ENCODE data around the gene GRPEL1.

The GRPEL1 gene

DNA sequence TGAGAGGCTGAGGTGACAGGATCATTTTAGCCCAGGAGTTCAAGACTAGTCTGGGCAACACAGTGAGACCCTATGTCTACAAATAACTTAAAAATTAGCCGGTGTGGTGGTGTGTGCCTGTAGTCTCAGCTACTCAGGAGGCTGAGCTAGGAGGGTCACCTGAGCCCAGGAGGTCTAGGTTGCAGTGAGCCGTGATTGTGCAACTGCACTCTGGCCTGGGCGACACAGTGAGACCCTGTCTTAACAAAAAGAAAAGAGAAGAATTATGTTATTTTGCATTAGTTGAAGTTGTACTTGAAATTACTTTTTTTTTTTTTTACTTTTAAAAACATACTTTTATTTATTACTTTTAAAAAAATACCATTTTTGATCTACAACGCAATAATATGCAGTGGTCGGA lies 46.5 kb downstream of the GRPEL1 start:
- no peak for DNase-seq

DNA sequence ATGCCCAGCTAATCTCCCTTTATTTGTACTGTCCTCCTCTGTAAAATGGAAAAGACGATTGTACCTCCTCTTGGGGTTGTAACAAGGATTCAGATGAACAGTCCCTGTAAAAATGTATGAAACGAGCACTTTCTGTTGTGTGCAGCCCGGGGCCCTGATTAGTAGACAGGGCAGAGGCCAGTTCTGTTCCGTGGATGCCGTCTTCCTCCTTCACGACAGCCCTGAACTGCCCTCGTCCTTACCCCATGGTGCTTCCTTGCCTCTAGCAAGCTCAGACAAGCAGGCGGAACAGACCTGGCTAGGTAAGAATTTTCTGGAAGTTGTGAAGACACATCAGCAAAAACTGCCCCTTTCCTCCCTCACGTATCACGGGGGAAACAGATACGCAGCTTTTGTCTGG lies 47.0 kb downstream of the GRPEL1 start:
- DNase-seq, result no peak

DNA sequence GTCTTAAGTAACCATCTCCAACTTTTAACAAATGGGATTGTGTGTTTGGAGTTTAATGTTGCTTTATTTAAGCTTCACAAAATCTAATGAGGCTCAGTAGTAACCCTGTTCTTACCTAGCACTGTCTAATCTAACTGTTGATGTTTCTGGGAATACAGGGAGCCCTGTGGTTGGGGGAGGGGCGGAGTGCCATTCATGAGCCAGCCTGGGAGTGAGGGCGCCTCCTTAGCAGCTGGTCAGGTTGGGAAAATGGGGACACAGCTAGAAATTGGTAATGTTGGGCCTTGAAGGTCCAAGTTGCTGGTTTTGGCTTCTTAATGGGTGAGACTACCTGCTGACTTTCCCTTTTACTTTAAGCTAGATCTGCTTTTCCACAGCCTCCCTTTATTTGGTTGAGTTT lies 47.6 kb downstream of the GRPEL1 start:
- DNase-seq, result no peak

DNA sequence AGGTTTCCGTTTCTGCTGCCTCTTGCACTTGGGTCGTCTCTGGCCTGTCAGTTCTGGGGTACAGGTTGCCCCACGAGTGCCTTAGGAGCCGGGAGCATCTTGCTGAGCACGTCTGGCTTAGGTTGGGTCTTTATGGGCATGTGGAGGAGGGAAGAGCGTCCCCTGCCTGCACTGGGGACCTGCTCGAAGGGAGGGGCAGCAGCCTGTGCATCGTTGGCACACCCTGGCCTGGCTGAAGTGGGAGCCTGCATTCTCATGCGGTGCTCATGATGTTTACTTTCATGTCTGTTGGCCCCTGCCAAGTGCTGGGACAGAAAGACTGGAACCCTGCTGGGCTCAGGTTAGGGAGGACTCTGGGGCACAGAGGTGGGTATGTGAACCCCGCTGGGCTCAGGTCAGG lies 48.5 kb downstream of the GRPEL1 start:
- no peak for DNase-seq

DNA sequence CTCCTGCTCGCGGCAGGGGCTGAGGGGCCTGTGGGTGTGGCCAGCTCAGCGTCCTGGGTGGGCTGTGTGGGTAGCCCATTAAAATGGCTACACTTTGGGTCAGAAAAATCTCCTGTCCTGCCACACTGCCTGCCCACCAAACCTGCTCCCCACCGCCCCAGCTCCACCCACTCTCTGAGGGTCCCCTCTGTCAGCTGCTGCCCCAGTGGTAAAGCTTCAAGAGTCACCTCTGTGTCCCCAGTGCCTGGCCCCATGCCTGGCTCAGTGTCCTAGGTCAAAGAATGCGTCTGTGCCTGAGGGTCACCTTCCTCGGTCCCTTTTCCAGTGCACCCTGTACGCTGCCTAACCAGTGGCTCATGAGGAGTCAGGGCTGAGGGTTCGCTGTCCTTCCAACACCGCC lies 49.6 kb downstream of the GRPEL1 start:
- DNase-seq, result no peak

DNA sequence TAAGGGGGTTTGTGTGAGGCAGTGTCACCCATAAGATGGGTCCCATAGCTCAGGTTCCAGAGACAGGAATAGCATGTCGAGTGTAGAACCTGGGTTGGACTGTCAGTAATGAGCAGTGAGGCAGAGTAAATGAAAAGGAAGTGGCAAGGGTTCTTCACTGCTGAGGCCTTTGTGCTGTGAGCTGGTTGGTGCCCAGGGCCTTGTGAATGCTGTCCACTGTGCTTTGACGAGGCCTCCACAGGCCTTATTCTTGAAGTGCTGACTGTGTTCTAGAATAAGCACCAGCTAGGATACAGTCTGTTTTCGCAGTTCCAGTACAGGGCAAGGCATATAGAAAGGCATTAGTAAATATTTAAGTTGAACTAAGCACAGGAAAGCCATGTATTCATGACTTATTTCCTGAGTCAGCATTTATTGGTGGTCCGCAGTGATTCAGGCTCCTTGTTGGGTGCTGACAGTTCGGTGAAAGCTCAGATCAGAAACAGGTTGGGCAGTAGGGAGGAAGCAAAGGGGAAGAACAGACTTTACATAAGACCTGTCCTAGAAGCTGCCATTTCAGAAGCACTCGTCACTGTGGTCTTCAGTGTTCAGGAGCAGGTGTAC lies 50.3 kb downstream of the GRPEL1 start:
- DNase-seq, result no peak

DNA sequence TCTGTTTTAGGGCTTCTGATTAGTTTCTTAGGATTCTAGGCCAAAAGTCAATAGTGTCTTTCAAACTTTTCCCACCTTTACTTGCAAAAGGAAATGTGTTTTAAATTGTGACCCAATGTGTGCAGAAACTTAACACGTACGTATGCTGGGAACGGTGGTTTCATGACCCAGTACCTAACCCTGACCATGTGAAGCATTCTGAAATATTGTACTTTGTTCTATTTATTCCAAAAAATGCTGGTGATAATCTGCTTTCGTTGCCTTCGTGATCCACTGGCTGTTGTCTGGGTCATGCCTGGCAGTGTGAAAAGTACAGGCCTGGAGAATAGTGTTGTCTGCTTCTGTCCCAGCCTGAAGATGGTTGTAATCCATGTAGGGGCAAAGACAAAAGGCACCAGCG lies 51.4 kb downstream of the GRPEL1 start:
- no peak for DNase-seq

DNA sequence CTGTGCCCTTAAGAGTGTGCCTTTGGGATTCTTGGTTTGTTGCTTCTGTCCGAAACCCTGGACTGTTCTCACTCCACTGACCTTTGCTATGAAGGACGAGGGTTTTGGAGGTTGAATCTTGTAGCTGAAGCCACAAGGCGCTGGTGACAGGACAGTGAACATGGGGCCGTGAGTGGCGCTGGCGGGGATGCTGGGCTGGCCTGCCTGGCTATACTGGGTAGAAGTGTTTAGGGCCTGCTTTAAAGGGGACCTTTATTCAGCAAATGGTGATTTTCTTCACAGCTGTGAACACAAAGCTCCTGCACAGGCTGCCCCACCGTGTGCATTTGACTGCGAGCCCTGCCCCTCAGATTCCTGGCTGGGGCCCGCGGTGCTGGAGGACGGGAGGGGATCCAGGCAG lies 51.8 kb downstream of the GRPEL1 start:
- DNase-seq, result no peak

DNA sequence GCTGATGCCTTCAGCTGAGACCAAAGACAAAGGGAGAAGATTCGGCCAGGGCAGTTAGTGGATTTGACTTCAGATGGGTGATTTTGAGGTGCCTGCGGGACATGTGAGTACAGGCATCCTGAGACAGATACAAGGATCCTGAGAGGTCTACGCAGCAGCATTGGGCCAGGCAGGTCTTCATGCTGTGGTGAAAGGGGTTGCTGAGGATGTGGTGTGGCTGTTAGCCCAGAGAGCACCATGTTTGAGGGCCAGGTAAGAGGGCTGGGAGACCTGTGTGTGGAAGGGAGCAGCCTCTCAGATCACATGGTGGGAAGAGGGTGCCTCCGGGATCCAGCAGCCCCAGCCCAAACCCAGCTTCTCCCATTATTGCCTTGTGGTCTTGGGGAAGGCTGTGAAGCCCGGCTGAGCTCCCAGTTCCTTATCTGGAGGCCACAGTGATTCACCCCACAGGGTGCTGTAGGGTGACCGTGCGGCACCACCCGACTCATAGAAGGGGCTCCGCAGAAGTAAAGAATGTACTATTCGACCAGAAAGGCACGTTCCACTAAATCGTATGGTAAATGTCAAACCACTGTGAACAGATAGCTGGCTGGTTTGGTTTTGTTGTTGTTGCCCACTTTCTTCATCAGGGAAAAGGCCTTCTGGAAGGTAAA lies 52.4 kb downstream of the GRPEL1 start:
- DNase-seq, result no peak

DNA sequence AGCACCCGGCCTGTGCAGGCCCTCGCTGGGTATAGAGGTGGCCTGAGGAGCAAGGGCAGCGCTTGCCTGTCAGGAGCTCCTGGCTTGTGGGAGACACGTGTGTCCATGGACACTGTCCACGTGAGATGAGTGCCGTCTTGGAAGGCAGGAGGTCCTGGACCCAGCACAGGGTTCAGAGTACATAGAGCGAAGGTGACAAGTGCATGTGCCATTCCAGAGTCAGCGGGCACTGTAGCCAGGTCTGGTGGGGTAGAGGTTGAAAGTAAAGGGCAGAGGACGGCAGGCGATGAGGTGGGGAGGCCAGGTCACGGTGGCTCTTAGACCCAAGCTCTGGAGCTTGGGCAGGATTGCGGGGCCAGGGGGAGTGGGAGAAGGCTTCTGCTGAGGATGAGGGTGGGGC lies 53.0 kb downstream of the GRPEL1 start:
- no peak for DNase-seq

DNA sequence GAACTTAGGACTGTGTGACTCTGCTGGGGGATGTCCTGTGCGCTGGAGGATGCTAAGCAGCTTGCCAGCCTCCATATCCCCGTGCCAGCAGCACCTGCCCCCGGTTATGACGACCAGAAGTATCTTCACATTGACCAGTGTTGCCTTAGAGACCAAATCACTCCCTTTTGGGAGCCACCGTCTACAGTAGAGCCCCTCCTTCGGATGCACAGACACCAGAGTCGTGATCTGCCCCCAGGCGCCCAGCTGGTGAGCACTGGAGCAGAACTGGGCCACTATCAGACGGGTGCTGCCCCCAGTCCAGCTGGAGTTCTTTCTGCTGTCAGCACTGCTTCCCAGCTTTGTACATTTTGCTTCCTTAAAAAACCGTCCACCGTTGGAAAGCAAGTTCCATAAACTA lies 54.7 kb downstream of the GRPEL1 start:
- no peak for DNase-seq

DNA sequence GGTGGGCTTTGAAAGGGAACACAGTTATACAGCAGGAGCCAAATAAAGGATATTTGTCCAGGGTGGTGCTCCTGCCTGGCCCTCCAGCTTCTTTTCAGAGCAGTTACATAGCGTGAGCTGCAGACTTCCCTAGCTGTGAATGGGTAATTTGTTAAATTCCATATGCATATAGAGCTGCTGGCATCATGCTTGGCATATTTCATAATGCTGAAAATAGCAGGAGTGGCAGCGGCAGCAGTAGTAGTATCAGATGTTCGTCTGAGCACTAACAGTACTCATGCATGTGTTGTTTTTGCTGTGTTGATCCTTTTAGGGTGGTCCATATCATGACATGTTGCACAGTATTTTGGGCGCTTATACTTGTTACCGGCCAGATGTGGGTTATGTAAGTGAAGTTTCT lies 58.3 kb downstream of the GRPEL1 start:
- no peak for DNase-seq

All from NCI-H446 (cell line).